ENCODE measurements around the gene IGFLR1.

Gene IGFLR1

GRCh38 chr19:35757231-35757748, 15.0 kb upstream of the IGFLR1 start:
- H3K4me3 ChIP-seq (ENCODE audit: insufficient read length, low read depth) = peak overlapping the region; percentile 97
- TF ChIP-seq SUZ12 (IDR thresholded peaks at IDR 0.05; ENCODE audit: extremely low read depth, insufficient read depth, insufficient read length) (no peak), YY1 (IDR thresholded peaks at IDR 0.05; ENCODE audit: insufficient read depth, insufficient read length) (no peak)
- DNase-seq (ENCODE audit: low read depth, low spot score) = no peak
- peak overlapping the region; percentile 85 for H3K9ac ChIP-seq (ENCODE audit: insufficient read length, low read depth)
- no peaks in the 10 kb centered on the region for H3K9me3 ChIP-seq (ENCODE audit: insufficient read depth, low read length)
- H3K4me1 ChIP-seq (ENCODE audit: insufficient read depth, insufficient read length) = peaks cover 4% of the 10 kb centered on the region
- H3K27me3 ChIP-seq (ENCODE audit: insufficient read depth, insufficient read length) = no peaks in the 10 kb centered on the region
- H3K36me3 ChIP-seq (ENCODE audit: insufficient read depth, insufficient read length, low read length) = peaks cover 55% of the 10 kb centered on the region

- Histone ChIP-seq H3K36me3 (ENCODE audit: insufficient read depth, insufficient read length, low read length) (peaks cover 53% of the 10 kb centered on the region), H3K4me1 (ENCODE audit: insufficient read depth, insufficient read length) (peaks cover 4% of the 10 kb centered on the region), H3K4me3 (ENCODE audit: insufficient read length, low read depth) (peak within 1 kb of the TSS; percentile 97), H3K27me3 (ENCODE audit: insufficient read depth, insufficient read length) (no peaks in the 10 kb centered on the region), H3K9me3 (ENCODE audit: insufficient read depth, low read length) (no peaks in the 10 kb centered on the region), H3K9ac (ENCODE audit: insufficient read length, low read depth) (peak within 1 kb of the TSS; percentile 85)
- no peak for DNase-seq (ENCODE audit: low read depth, low spot score)
- no peak for TF ChIP-seq SUZ12 (IDR thresholded peaks at IDR 0.05; ENCODE audit: extremely low read depth, insufficient read depth, insufficient read length)
- TF ChIP-seq ZNF274 (IDR thresholded peaks at IDR 0.05; ENCODE audit: low read depth, low read length) = no peak
- TF ChIP-seq YY1 (IDR thresholded peaks at IDR 0.05; ENCODE audit: insufficient read depth, insufficient read length) = no peak
These were observed 14.4 kb upstream of the IGFLR1 start, which contains the start of gene HSPB6 for GRCh38 chr19:35756377-35757230. Gene HSPB6, minus strand, starts transcription at chr19:35757029. Its CDS starts 21 bp downstream, at chr19:35757008.

DNA sequence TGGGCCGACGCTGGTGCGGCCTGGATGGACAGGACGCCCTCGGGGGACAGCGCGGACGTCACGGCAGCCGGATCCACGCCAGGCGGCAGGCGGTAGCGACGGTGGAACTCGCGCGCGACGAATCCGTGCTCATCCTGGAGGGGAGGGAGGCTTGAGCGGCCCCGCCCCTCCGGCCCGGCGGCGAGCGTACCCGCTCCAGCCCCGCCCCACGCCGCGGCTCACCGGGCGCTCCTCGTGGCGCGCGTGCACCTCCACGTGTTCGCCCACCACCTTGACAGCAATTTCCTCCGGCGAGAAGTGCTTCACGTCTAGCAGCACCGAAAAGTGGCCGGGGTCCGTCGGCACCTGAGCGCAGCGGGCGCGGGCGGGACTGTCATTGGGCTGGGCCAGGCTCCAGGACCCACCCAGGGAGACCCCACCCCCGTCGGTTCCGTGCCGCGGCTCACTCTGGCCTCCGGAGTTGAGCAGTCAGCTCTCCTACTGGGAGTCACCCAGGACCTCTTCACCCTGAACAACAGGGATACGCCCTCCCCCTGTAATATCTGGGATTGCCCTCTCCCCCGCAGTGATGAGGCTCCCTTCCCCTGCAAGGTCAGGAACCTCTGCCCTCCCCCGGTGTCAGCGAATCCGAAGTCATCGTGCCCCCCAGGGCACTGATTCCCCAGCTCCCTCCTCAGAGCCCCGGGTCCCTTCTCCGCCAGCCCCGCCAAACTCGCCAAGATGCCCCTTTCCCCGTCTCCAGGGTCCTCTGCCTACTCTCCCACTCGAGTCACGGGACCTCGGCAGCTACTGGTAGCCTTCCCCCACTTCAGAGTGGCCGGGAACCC, 13.5 kb upstream of the IGFLR1 start:
- Histone ChIP-seq H3K4me1 (ENCODE audit: insufficient read depth, insufficient read length) (peaks cover 4% of the 10 kb centered on the region), H3K9me3 (ENCODE audit: insufficient read depth, low read length) (no peaks in the 10 kb centered on the region), H3K4me3 (ENCODE audit: insufficient read length, low read depth) (no peak overlapping the region), H3K36me3 (ENCODE audit: insufficient read depth, insufficient read length, low read length) (peaks cover 49% of the 10 kb centered on the region), H3K27me3 (ENCODE audit: insufficient read depth, insufficient read length) (no peaks in the 10 kb centered on the region), H3K9ac (ENCODE audit: insufficient read length, low read depth) (peak overlapping the region; percentile 10)
- DNase-seq (ENCODE audit: low read depth, low spot score) = no peak
- TF ChIP-seq SUZ12 (IDR thresholded peaks at IDR 0.05; ENCODE audit: extremely low read depth, insufficient read depth, insufficient read length) = no peak
- TF ChIP-seq ZNF274 (IDR thresholded peaks at IDR 0.05; ENCODE audit: low read depth, low read length) = no peak
- TF ChIP-seq YY1 (IDR thresholded peaks at IDR 0.05; ENCODE audit: insufficient read depth, insufficient read length) = no peak

DNA sequence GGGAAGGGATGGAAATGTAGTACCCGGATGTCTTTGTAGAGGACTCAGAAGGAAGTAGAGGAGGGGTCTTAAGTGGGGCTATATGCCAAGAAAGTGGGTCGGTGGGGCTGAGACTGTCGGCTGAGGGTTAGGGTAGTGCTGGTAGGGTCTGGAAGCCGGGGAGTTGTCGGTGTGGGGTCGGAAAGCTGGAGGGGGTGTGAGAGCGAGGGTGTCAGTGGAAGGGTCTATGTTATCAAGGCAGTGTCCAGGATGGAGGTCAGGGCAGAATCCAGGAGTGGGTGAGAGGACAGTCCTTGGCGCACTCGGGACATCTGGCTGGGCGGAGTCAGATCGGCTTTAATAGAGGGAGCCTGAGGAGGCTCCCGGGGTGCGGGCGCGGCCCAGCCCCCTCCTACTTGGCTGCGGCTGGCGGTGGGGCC, 12.9 kb upstream of the IGFLR1 start:
- peaks cover 4% of the 10 kb centered on the region for H3K4me1 ChIP-seq (ENCODE audit: insufficient read depth, insufficient read length)
- TF ChIP-seq ZNF274 (IDR thresholded peaks at IDR 0.05; ENCODE audit: low read depth, low read length) (no peak), SUZ12 (IDR thresholded peaks at IDR 0.05; ENCODE audit: extremely low read depth, insufficient read depth, insufficient read length) (no peak), YY1 (IDR thresholded peaks at IDR 0.05; ENCODE audit: insufficient read depth, insufficient read length) (no peak)

DNA sequence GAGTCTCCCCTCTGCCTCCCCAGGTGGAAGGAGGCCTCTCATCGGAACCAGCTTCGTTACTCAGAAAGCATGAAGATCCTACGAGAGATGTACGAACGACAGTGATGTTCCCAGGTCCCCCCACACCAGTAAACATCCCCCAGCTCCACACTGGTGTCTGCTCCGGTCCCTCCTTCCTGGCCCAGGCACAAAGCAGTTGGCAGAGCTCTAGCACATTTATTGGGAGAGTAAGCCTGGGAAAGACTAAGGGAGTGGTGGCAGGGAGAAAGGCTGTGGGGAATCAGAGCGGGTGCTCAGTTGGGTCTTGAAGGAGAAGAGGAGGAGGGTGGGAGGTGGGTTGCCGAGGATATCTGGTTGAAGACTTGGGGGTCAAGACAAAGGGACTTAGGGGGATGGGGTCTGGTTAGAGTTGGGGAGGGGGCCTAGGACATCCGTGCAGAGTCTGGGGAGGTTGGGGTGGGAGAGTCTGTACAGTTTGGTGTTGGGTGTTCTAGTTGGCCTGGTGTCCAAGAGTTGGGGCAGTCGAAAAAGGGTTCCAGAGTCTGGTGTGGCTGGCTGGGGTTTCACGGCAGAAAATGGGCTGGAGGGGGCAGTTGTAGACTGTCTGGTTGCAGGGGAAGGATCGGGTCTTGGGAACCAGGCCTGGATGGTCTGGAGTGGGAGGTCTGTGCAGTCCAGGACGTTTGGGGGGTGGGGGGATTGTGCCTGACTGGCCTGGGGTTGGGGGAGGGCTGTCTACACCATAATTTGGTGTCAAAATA, 12.3 kb upstream of the IGFLR1 start:
- no peak for TF ChIP-seq ZNF274 (IDR thresholded peaks at IDR 0.05; ENCODE audit: low read depth, low read length)
- TF ChIP-seq YY1 (IDR thresholded peaks at IDR 0.05; ENCODE audit: insufficient read depth, insufficient read length) = no peak
- no peak for TF ChIP-seq SUZ12 (IDR thresholded peaks at IDR 0.05; ENCODE audit: extremely low read depth, insufficient read depth, insufficient read length)
- no peak overlapping the region for H3K4me3 ChIP-seq (ENCODE audit: insufficient read length, low read depth)
- no peak overlapping the region for H3K9ac ChIP-seq (ENCODE audit: insufficient read length, low read depth)
- no peaks in the 10 kb centered on the region for H3K9me3 ChIP-seq (ENCODE audit: insufficient read depth, low read length)
- peaks cover 2% of the 10 kb centered on the region for H3K4me1 ChIP-seq (ENCODE audit: insufficient read depth, insufficient read length)
- H3K36me3 ChIP-seq (ENCODE audit: insufficient read depth, insufficient read length, low read length) = peaks cover 37% of the 10 kb centered on the region
- no peaks in the 10 kb centered on the region for H3K27me3 ChIP-seq (ENCODE audit: insufficient read depth, insufficient read length)
- no peak for DNase-seq (ENCODE audit: low read depth, low spot score)

More for the DNA sequence above, 12.9 kb upstream of the IGFLR1 start:
- Histone ChIP-seq H3K9me3 (ENCODE audit: insufficient read depth, low read length) (no peaks in the 10 kb centered on the region), H3K36me3 (ENCODE audit: insufficient read depth, insufficient read length, low read length) (peaks cover 42% of the 10 kb centered on the region), H3K27me3 (ENCODE audit: insufficient read depth, insufficient read length) (no peaks in the 10 kb centered on the region), H3K9ac (ENCODE audit: insufficient read length, low read depth) (no peak overlapping the region), H3K4me3 (ENCODE audit: insufficient read length, low read depth) (no peak overlapping the region)
- DNase-seq (ENCODE audit: low read depth, low spot score) = no peak

GRCh38 chr19:35753634-35754369, 11.6 kb upstream of the IGFLR1 start:
- Histone ChIP-seq H3K4me3 (ENCODE audit: insufficient read length, low read depth) (no peak overlapping the region), H3K9ac (ENCODE audit: insufficient read length, low read depth) (no peak overlapping the region), H3K27me3 (ENCODE audit: insufficient read depth, insufficient read length) (no peaks in the 10 kb centered on the region), H3K36me3 (ENCODE audit: insufficient read depth, insufficient read length, low read length) (peaks cover 31% of the 10 kb centered on the region), H3K4me1 (ENCODE audit: insufficient read depth, insufficient read length) (no peaks in the 10 kb centered on the region), H3K9me3 (ENCODE audit: insufficient read depth, low read length) (no peaks in the 10 kb centered on the region)
- DNase-seq (ENCODE audit: low read depth, low spot score) = no peak
- TF ChIP-seq ZNF274 (IDR thresholded peaks at IDR 0.05; ENCODE audit: low read depth, low read length) (no peak), SUZ12 (IDR thresholded peaks at IDR 0.05; ENCODE audit: extremely low read depth, insufficient read depth, insufficient read length) (no peak), YY1 (IDR thresholded peaks at IDR 0.05; ENCODE audit: insufficient read depth, insufficient read length) (no peak)
